Adrenal gland (tissue), 5 donors: Measurements from ENCODE around the gene ARAP1.

Experiments used
- CTCF ChIP-seq, 6 experiments: fragments of 450-650 bp in 4 of 6; fragments of 200-600 bp in 2 of 6; sonication (generic) in 1 of 6; IDR thresholded peaks; 1 replicate in 5 of 6; 2 replicates in 1 of 6; pipeline versions ENCODE4 v1.5.1 to v1.8.0; 2016 to 2021; ENCODE audit warnings: antibody characterized with exemption in 6 of 6, mild to moderate bottlenecking in 2 of 6, moderate library complexity in 1 of 6
- POLR2A ChIP-seq, 2 donors: fragments of 450-650 bp; IDR thresholded peaks; one replicate each; pipeline ENCODE4 v1.6.1; 2017; ENCODE audit warnings: antibody characterized with exemption in 2 of 2, mild to moderate bottlenecking in 2 of 2, moderate library complexity in 1 of 2
- donor health status: DM: no; HTN: no; CAD: no.

DNA sequence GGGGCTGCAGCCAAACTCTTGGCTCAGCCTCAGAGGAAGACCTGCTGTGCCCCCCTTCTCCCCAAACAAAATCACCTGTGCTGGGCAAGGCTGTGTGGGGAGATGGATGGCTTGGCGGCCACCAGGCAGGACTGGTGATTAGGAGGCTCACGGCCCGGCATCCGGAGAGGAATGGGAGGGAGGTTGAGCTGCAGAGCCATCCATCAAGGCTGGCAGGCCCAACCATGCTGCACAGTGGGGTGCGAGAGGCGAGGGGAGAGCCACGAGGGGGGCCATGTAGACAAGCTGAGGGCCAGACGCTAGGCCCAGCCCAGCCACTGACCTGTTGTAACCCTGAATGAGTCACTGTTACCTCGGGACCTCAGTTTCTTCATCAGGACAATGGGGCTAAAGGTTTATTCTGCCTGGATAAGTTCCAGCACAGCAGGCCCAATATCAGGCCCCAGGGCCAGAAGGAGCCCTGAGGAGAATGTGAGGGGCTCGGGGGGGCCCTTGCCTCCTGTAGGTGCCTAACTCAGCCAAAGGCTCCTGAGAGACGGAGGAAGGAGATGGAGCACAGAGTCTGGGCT, 96.2 kb downstream of the ARAP1 start:
- TF ChIP-seq CTCF (IDR thresholded peaks at IDR 0.05) (no peak), POLR2A (IDR thresholded peaks at IDR 0.05) (no peak)
